Inflammatory macrophage treated with lipopolysaccharide for 4 hours (primary cell): ENCODE results near the gene ADISSP.
A peak's percentile ranks its signal among the peaks of the same experiment; 100 is the strongest.

Experiments
- DNase-seq: peaks from one replicate; pipeline ENCODE4 v3.0.0-alpha.2; 2020

The ADISSP gene

DNA sequence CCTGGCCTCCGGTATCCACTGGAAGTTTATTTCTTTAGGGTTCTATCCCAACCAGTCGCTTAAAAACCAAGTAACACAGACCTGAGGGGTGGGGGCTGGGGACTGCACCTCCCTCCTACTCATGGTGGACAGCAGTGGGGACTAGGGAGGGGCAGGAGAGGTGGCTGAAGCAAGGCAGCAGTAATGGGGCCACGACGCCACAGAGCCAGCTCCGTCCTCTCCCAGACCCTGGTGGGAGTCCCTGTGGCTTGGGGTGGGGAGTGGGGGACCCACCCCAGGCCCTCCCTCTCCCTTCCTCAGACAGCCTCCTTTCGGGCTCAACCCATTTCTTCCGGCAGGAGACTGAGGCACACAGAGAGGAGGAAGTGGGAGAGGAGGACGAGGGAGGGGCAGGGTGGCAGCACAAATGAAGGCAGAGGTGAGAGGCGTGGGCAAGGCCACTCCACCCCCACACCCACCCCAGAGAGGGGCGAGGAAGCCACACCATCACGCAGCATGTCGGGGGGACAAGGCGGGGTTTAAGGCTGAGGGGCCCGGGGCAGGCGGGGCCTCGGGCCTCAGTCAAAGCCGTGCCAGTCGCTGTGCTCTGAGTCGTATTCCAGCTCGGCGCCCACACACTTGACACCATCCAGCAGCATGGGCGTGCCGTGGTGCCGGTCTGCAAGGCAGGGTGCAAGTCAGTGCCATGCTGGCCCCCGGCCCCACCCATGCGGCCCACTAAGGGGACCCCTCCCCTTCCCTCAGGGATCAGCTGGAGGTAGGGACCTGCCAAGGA is 13.9 kb downstream of the ADISSP start:
- DNase-seq: no peak

DNA sequence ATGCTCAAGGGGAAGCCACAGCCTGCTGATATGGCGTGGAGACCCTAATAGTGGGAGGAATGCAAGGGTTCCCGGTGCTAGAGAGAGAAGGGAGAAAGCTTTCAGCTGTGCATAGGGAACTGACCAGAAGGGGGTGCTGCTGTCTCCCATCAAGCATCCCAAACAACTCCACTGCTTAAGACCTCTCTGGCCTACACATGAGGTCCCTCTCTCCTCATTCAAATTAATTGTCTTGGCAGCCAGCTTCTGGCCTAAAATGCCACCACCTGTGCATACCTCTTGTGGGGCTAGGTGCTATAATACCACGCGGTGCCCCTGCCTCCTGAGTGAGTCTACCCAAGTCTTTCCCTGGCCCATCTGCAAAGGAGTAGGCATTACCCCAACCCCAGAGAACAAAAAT is 14.5 kb downstream of the ADISSP start:
- peak; percentile 67 for DNase-seq

GRCh38 chr20:3752386-3752759 is 15.2 kb downstream of the ADISSP start:
- DNase-seq: no peak

DNA sequence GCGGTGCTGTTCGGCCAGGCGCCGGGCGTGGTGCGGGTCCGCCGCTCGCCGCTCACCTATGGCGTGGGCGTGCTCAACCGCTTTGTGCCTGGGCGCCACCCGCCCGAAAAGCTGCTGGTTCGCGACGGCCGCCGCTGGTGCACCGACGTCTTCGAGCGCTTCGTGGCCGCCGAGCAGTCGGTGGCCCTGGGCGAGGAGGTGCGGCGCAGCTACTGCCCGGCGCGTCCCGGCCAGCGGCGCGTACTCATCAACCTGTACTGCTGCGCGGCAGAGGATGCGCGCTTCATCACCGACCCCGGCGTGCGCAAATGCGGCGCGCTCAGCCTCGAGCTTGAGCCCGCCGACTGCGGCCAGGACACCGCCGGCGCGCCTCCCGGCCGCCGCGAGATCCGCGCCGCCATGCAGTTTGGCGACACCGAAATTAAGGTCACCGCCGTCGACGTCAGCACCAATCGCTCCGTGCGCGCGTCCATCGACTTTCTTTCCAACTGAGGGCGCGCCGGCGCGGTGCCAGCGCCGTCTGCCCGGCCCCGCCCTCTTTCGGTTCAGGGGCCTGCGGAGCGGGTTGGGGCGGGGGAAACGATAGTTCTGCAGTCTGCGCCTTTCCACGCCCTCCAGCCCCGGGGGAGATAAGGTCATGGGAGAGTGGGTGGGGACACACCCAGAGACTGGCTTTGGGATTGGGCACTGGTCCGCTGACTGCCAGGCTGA is 15.7 kb downstream of the ADISSP start:
- DNase-seq: peak; percentile 83

DNA sequence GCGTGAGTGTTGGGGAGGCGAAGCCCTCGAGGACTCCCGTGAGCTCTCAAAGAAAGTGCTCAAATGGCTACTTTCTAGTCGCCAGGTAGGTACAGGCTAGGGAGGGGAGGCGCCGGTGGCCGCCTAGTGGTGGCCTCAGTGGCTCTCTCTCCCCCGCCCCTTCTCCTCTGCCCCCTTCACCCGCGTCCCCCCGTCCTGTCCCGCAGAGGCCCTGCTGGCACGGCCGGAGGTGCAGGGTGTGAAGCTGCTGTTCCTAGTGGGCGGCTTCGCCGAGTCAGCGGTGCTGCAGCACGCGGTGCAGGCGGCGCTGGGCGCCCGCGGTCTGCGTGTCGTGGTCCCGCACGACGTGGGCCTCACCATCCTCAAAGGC is 16.3 kb downstream of the ADISSP start:
- no peak for DNase-seq

GRCh38 chr20:3749689-3750531 is 17.6 kb downstream of the ADISSP start:
- DNase-seq: peak; percentile 31

DNA sequence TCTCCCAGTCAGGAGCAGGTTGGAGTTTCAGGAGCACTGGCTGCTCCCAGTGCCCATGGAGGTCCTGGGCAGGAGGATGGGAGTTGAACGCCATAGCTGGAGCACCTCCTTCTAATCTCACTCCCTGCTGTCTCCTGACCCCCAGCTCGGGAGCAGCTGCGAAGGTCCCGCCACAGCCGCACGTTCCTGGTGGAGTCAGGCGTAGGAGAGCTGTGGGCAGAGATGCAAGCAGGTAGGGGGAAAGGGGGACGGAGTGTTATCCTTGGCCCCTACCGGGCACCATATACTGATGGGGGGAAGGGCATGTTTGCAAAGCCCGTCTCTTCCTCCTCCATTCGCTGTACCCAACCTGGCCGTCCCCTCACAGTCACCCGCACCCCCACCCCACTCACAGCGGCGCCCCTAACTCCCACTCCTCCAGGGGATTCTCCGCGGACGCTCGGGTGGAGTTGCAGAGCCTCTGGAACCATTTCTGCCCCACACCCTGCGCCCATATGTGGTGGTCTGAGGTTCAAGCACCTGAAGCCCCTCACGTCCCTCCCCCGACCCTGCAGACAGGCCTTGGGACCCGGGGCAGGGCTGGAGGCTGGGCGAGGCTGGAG is 18.4 kb downstream of the ADISSP start:
- no peak for DNase-seq

GRCh38 chr20:3748073-3748472 is 19.5 kb downstream of the ADISSP start:
- no peak for DNase-seq

DNA sequence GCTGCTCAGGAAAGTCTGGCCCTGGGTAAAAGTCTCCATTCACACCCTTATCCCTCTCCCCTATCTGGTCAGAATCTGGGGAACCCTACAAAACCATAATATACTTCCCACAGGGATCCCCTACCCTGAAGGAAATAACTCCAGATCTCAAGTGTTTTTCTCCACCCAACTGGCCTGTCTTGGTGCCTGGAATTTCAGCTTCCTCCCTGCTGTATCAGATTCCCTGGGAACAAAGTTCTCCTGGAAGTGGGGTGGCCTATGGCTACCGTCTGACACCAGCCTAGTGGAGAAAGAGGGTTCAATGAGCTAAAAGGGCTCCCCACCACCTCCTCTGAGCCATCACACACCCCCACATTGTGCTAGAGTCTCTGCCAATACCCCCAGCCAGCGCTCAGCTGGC is 20.1 kb downstream of the ADISSP start:
- no peak for DNase-seq

GRCh38 chr20:3745686-3746173 is 21.8 kb downstream of the ADISSP start:
- DNase-seq: no peak

DNA sequence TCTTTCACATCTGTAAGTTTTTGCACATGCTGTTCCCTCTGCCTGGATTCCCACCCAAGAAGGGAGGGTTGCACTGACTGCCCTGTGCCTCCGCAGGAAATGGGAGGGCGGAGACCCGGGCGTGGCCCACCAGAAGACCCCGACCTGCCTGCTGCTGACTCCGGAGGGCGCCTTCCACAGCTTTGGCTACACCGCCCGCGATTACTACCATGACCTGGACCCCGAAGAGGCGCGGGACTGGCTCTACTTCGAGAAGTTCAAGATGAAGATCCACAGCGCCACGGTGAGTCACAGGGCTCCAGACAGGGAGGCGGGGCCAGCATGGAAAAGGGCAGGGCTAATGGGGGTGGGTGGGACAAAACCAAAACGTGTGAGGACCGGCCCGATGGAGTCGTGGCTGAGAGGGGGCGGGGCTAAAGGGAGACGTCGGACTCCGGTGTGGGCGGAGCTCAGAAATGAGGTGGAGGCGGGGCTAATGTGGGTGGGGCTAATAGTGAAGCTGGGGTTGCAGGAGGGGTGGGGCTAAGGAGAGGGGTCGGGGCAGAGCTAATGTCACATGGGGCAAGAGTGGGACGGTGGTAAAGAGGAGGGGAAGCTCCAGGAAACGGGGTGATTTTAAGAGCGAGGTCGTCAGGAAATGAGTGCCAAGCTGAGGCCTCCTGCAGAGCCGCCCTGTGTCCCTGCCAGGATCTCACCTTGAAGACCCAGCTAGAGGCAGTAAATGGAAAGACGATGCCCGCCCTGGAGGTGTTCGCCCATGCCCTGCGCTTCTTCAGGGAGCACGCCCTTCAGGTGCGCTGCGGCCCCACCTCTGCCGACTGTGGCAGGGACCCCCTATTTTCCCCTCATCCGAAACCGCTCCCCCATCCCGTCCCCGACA is 22.5 kb downstream of the ADISSP start:
- peak; percentile 87 for DNase-seq

GRCh38 chr20:3744037-3744436 is 23.5 kb downstream of the ADISSP start:
- no peak for DNase-seq

DNA sequence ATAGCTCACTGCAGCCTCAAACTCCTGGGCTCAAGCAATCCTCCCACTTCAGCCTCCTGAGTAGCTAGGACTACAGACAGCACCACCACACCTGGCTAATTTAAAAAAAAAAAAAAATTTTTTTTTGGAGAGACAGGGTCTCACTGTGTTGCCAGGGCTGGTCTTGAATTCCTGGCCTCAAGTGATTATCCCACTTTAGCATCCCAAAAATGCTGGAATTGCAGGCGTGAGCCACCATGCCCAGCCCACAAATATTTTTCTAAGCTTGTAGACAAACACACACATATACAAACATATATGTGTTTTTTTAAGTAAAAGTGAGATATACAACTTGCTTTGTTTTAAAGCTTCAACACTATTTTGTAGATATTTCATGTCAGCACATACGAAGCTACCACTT is 24.3 kb downstream of the ADISSP start:
- no peak for DNase-seq

DNA sequence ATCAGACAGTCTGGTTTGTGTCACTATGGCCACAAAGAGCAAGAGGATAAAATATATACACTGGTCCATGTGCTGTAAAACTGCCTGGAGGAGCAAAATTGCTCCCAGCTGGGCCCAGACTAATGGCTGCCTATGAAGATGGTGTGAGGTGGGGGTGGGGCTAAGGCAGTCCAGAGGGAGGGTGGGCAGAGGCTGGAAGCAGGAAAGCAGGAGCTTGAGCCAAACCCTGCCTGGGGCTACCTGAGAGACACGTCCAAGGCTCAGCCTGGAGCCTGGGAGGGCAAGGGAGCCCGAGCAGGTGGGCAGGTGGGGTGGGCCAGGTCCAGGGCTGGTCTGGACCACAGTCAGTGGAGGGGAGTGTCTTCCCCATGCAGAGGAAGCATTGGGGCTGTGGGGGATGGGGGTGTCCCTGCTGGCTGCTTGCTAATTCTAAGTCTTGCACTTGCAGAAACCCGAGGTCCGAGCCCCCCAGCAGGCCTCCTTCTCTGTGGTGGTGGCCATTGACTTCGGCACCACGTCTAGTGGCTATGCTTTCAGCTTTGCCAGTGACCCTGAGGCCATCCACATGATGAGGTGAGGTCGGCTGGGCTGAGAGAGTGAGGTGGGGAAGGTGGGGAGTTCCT is 25.6 kb downstream of the ADISSP start:
- no peak for DNase-seq

GRCh38 chr20:3740615-3741301 is 26.8 kb downstream of the ADISSP start:
- DNase-seq: no peak

DNA sequence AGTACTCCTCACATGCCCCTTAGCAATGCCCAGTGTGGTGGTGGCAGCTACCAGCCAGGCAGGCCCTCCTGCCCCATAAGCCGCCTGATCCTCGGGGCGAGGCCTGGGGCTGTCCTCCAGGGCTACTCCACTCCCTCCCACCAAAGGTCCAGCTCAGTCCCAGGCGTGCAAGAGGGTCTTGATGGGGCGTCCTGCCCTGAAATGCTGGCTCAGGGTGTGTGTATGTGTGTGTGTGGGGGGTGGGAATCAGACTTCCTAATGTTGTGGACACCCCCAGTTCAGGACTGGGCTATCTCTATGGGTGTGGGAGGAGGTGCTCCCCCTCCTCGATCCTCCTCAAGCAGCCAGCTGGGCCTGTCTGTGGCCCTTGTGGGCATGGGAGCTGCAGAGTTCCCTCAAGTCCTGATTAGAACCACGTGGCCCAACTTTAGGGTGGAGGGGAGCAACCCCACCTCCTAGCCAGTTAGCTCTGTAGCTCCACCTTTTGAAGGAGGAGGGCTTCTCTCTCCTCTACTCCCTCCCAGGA is 27.6 kb downstream of the ADISSP start:
- no peak for DNase-seq

GRCh38 chr20:3739054-3739925 is 28.3 kb downstream of the ADISSP start:
- no peak for DNase-seq

- DNase-seq: no peak
Observed at GRCh38 chr20:3738111-3739053, 29.2 kb downstream of the ADISSP start.
